ENCODE results near the gene SPRR2A.
"Not testable (repeated sequence)": the region's sequence is repeated elsewhere in the genome, so short reads cannot be mapped to it uniquely, and the experiment has no call there.

The SPRR2A gene

DNA sequence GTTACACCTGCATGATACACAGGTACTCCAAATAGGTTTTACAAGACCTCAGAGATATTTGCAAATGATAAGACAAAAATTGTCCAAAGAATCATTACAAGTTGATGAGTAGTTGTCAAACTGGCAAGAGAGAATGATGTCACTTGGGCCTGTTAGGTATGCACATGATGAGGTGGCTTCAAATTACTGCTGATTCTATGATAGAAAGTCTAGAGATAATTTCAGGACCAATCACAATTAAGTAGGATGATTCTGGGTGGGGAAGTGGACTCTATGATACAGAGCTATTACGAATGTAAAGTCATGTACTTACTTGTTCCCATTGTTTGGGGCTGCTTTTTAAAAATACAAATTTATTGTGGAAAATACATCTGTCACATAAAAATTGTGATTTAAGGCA is 31.5 kb downstream of the SPRR2A start:
- DNase-seq, result no peak

DNA sequence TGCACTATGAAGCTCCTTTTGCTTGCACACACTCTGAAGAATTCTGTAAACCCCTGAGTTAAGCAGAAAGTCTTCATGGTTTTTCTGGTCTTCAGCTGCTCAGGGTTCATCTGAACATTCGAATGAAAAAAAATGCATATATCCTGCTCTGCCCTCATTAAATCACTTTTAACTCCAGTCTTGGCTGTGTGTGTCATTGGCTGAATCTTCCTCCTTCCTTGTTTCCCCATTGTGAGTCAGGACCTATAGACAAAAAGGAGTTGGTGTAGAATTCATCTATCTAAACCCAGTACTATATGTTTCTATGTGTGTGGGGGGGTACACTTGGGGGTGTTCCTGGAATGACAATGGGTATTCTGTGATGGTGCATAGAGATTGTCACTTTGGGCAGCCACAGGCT is 32.9 kb downstream of the SPRR2A start:
- no peak for DNase-seq

DNA sequence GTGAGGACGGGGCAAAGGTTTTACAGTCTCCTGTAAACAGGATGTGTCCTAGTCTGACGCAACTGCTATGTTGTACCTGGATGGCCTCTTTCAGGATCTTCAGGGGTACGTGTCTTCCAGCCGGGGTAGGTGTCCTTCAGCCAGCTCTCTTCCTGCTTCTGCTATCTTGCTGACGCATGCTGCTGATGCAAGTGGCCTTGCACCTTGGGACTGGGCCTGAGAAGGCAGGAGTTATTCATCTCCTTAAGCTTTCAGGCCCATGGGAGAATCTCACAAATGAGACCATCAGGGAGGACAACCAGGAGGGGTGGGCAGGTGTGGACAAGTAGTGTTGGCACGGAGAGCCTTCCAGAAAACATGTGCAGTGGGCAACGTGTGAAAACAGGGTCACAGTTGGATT is 34.2 kb downstream of the SPRR2A start:
- DNase-seq, result no peak

DNA sequence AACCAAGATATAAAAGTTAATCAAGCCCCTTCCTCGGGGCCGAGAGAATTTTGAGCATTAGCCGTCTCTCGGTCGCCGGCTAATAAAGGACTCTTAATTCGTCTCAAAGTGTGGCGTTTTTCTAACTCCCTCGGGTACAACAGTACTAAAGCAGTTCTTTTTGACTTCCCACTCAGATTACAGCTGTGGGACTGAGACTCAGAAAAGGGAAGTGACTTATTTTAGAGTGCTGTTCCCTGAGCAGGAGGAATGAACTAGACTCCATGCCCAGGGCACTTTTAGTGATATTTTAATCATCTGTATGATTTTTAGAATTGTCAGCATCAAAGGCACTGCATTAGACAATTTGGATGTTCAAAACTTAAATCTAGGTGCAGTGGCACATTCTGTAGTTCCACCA is 35.0 kb downstream of the SPRR2A start:
- DNase-seq, result not testable (repeated sequence)

DNA sequence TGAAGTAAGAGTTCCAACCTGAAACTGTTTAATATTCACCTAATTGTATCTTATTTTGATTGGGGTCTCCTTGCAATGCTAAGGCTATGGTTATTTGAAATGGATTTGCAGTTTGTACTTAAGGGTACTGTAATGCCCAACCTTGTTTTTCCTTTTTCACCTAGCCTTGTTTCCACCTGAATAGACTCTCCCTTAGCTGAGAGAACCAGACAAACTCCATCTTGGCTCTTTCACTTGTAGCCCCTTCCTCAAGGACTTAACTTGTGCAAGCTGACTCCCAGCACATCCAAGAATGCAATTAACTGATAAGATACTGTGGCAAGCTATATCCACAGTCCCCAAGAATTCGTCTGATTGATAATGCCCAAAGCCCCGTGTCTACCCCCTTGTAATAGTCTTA is 35.5 kb downstream of the SPRR2A start:
- not testable (repeated sequence) for DNase-seq

DNA sequence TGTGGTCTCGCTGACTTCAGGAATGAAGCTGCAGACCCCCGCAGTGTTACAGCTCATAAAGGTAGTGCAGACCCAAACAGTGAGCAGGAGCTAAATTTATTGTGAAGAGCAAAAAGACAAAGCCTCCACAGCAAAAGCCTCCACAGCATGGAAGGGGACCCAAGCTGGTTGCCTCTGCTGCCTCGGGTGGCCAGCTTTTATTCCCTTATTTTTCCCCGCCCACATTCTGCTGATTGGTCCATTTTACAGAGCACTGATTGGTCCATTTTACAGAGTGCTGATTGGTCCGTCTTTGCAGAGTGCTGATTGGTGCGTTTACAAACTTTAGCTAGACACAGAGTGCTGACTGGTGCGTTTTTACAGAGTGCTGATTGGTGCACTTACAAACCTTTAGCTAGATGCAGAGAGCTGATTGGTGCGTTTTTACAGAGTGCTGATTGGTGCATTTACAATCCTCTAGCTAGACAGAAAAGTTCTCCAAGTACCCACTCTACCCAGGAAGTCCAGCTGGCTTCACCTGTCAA is 46.0 kb downstream of the SPRR2A start:
- not testable (repeated sequence) for DNase-seq

All from nucleus accumbens (tissue), 56 donors.